Measurements from ENCODE around the gene FMNL2.

Gene FMNL2

GRCh38 chr2:152395572-152395971 lies 60.6 kb downstream of the FMNL2 start:
- no peak overlapping the region for H3K4me3 ChIP-seq
- no peak overlapping the region for H3K9ac ChIP-seq (ENCODE audit: insufficient read length)
- no peak for DNase-seq (ENCODE audit: low read depth, low spot score)
- no peak overlapping the region for H3K27ac ChIP-seq
- H3K9me3 ChIP-seq (ENCODE audit: low read depth, low read length): no peaks in the 10 kb centered on the region
- H3K36me3 ChIP-seq (ENCODE audit: insufficient read depth, low read length): no peaks in the 10 kb centered on the region
- TF ChIP-seq EZH2 (IDR thresholded peaks at IDR 0.05) (no peak), POLR2AphosphoS5 (IDR thresholded peaks at IDR 0.05; ENCODE audit: borderline replicate concordance, low read depth, low read length) (no peak), FOXP2 (optimal IDR thresholded peaks at IDR 0.05; ENCODE audit: control extremely low read depth, extremely low read length, insufficient read depth) (no peak)

- Histone ChIP-seq H3K36me3 (ENCODE audit: insufficient read depth, low read length) (no peaks in the 10 kb centered on the region), H3K9ac (ENCODE audit: insufficient read length) (no peak overlapping the region), H3K27ac (no peak overlapping the region), H3K4me3 (no peak overlapping the region), H3K9me3 (ENCODE audit: low read depth, low read length) (no peaks in the 10 kb centered on the region)
- DNase-seq (ENCODE audit: low read depth, low spot score): no peak
- TF ChIP-seq FOXP2 (optimal IDR thresholded peaks at IDR 0.05; ENCODE audit: control extremely low read depth, extremely low read length, insufficient read depth): no peak
- no peak for TF ChIP-seq POLR2AphosphoS5 (IDR thresholded peaks at IDR 0.05; ENCODE audit: borderline replicate concordance, low read depth, low read length)
- TF ChIP-seq EZH2 (IDR thresholded peaks at IDR 0.05): no peak
Measured at GRCh38 chr2:152396051-152396511, 61.1 kb downstream of the FMNL2 start.

- DNase-seq (ENCODE audit: low read depth, low spot score): no peak
- TF ChIP-seq FOXP2 (optimal IDR thresholded peaks at IDR 0.05; ENCODE audit: control extremely low read depth, extremely low read length, insufficient read depth) (no peak), POLR2AphosphoS5 (IDR thresholded peaks at IDR 0.05; ENCODE audit: borderline replicate concordance, low read depth, low read length) (no peak), EZH2 (IDR thresholded peaks at IDR 0.05) (no peak)
Measured at GRCh38 chr2:152396763-152397162, 61.8 kb downstream of the FMNL2 start.

GRCh38 chr2:152399003-152399402 lies 64.0 kb downstream of the FMNL2 start:
- Histone ChIP-seq H3K27ac (no peak overlapping the region), H3K9ac (ENCODE audit: insufficient read length) (no peak overlapping the region), H3K36me3 (ENCODE audit: insufficient read depth, low read length) (no peaks in the 10 kb centered on the region), H3K4me3 (no peak overlapping the region), H3K9me3 (ENCODE audit: low read depth, low read length) (no peaks in the 10 kb centered on the region)
- TF ChIP-seq POLR2AphosphoS5 (IDR thresholded peaks at IDR 0.05; ENCODE audit: borderline replicate concordance, low read depth, low read length) (no peak), FOXP2 (optimal IDR thresholded peaks at IDR 0.05; ENCODE audit: control extremely low read depth, extremely low read length, insufficient read depth) (no peak), EZH2 (IDR thresholded peaks at IDR 0.05) (no peak)
- no peak for DNase-seq (ENCODE audit: low read depth, low spot score)

More at GRCh38 chr2:152396763-152397162, 61.8 kb downstream of the FMNL2 start:
- Histone ChIP-seq H3K9ac (ENCODE audit: insufficient read length) (no peak overlapping the region), H3K36me3 (ENCODE audit: insufficient read depth, low read length) (no peaks in the 10 kb centered on the region), H3K4me3 (no peak overlapping the region), H3K9me3 (ENCODE audit: low read depth, low read length) (no peaks in the 10 kb centered on the region), H3K27ac (no peak overlapping the region)

- H3K27ac ChIP-seq: no peak overlapping the region
- no peaks in the 10 kb centered on the region for H3K9me3 ChIP-seq (ENCODE audit: low read depth, low read length)
- H3K36me3 ChIP-seq (ENCODE audit: insufficient read depth, low read length): no peaks in the 10 kb centered on the region
- DNase-seq (ENCODE audit: low read depth, low spot score): no peak
- TF ChIP-seq FOXP2 (optimal IDR thresholded peaks at IDR 0.05; ENCODE audit: control extremely low read depth, extremely low read length, insufficient read depth): no peak
- TF ChIP-seq EZH2 (IDR thresholded peaks at IDR 0.05): no peak
- no peak for TF ChIP-seq POLR2AphosphoS5 (IDR thresholded peaks at IDR 0.05; ENCODE audit: borderline replicate concordance, low read depth, low read length)
- no peak overlapping the region for H3K4me3 ChIP-seq
- H3K9ac ChIP-seq (ENCODE audit: insufficient read length): no peak overlapping the region
Measured at GRCh38 chr2:152400607-152401214, 65.7 kb downstream of the FMNL2 start.

GRCh38 chr2:152402780-152403759 lies 68.1 kb downstream of the FMNL2 start:
- no peak overlapping the region for H3K4me3 ChIP-seq
- no peaks in the 10 kb centered on the region for H3K9me3 ChIP-seq (ENCODE audit: low read depth, low read length)
- no peak overlapping the region for H3K9ac ChIP-seq (ENCODE audit: insufficient read length)
- no peak for DNase-seq (ENCODE audit: low read depth, low spot score)
- H3K36me3 ChIP-seq (ENCODE audit: insufficient read depth, low read length): no peaks in the 10 kb centered on the region
- no peak for TF ChIP-seq EZH2 (IDR thresholded peaks at IDR 0.05)
- TF ChIP-seq POLR2AphosphoS5 (IDR thresholded peaks at IDR 0.05; ENCODE audit: borderline replicate concordance, low read depth, low read length): no peak
- TF ChIP-seq FOXP2 (optimal IDR thresholded peaks at IDR 0.05; ENCODE audit: control extremely low read depth, extremely low read length, insufficient read depth): no peak
- no peak overlapping the region for H3K27ac ChIP-seq

- DNase-seq (ENCODE audit: low read depth, low spot score): no peak
- Histone ChIP-seq H3K27ac (no peak overlapping the region), H3K9ac (ENCODE audit: insufficient read length) (no peak overlapping the region), H3K9me3 (ENCODE audit: low read depth, low read length) (no peaks in the 10 kb centered on the region), H3K36me3 (ENCODE audit: insufficient read depth, low read length) (no peaks in the 10 kb centered on the region), H3K4me3 (no peak overlapping the region)
- no peak for TF ChIP-seq POLR2AphosphoS5 (IDR thresholded peaks at IDR 0.05; ENCODE audit: borderline replicate concordance, low read depth, low read length)
- no peak for TF ChIP-seq FOXP2 (optimal IDR thresholded peaks at IDR 0.05; ENCODE audit: control extremely low read depth, extremely low read length, insufficient read depth)
- no peak for TF ChIP-seq EZH2 (IDR thresholded peaks at IDR 0.05)
Measured at GRCh38 chr2:152405206-152406118, 70.5 kb downstream of the FMNL2 start.
